ENCODE data around the gene CDH23. TPM values are rescaled to one million over a fixed set of nuclear protein-coding genes. Genes with fewer than 3 reads are reported as not detected.

The CDH23 gene
- total and polyA plus RNA-seq, 2 of the 8 experiments (the other 6 are each of a cell fraction or from before 2014, with no cell fraction given): 1.9 to 4.9 TPM

- TF ChIP-seq RNF2 (IDR thresholded peaks at IDR 0.05; ENCODE audit: borderline replicate concordance, low read depth, low read length, missing control alignments, poor library complexity, severe bottlenecking): no peak
- no peak for TF ChIP-seq POU5F1 (IDR thresholded peaks at IDR 0.05; ENCODE audit: low read depth, low read length)
- TF ChIP-seq RBBP5 (IDR thresholded peaks at IDR 0.05; ENCODE audit: borderline replicate concordance, low read depth, low read length): no peak
- TF ChIP-seq SAP30 (IDR thresholded peaks at IDR 0.05; ENCODE audit: insufficient read depth, insufficient replicate concordance, low read length): no peak
These were observed 17.5 kb upstream of the CDH23 start (continued) for GRCh38 chr10:71379118-71379766.
